Measurements from ENCODE around the gene ZBTB24. TPM values are rescaled to one million over a fixed set of nuclear protein-coding genes. Genes with fewer than 3 reads are reported as not detected.

The ZBTB24 gene
- total RNA-seq, 1 donor from 2014 or later: 11.4 TPM

GRCh38 chr6:109421184-109421583 is 61.8 kb downstream of the ZBTB24 start:
- no peaks in the 10 kb centered on the region for H3K9me3 Mint-ChIP-seq (ENCODE audit: low read depth)
- H3K36me3 Mint-ChIP-seq (ENCODE audit: insufficient read depth): peaks cover 5% of the 10 kb centered on the region
- DNase-seq (ENCODE audit: low spot score, unreplicated experiment): no peak
- H3K27me3 Mint-ChIP-seq: no peaks in the 10 kb centered on the region
- peaks cover 4% of the 10 kb centered on the region for H3K4me1 Mint-ChIP-seq (ENCODE audit: low read depth)
- no peak overlapping the region for H3K27ac Mint-ChIP-seq
- no peak for TF ChIP-seq CTCF (IDR thresholded peaks at IDR 0.05; ENCODE audit: unreplicated experiment)
- no peak overlapping the region for H3K4me3 Mint-ChIP-seq (ENCODE audit: low read depth)

GRCh38 chr6:109420751-109421150 is 62.3 kb downstream of the ZBTB24 start:
- H3K36me3 Mint-ChIP-seq (ENCODE audit: insufficient read depth): peaks cover 5% of the 10 kb centered on the region
- H3K27ac Mint-ChIP-seq: no peak overlapping the region
- H3K27me3 Mint-ChIP-seq: no peaks in the 10 kb centered on the region
- TF ChIP-seq CTCF (IDR thresholded peaks at IDR 0.05; ENCODE audit: unreplicated experiment): no peak
- H3K4me1 Mint-ChIP-seq (ENCODE audit: low read depth): peaks cover 4% of the 10 kb centered on the region
- no peak overlapping the region for H3K4me3 Mint-ChIP-seq (ENCODE audit: low read depth)
- no peaks in the 10 kb centered on the region for H3K9me3 Mint-ChIP-seq (ENCODE audit: low read depth)
- DNase-seq (ENCODE audit: low spot score, unreplicated experiment): no peak

- no peak for TF ChIP-seq CTCF (IDR thresholded peaks at IDR 0.05; ENCODE audit: unreplicated experiment)
- H3K4me1 Mint-ChIP-seq (ENCODE audit: low read depth): no peaks in the 10 kb centered on the region
- peaks cover 16% of the 10 kb centered on the region for H3K36me3 Mint-ChIP-seq (ENCODE audit: insufficient read depth)
- H3K27ac Mint-ChIP-seq: no peak overlapping the region
- H3K4me3 Mint-ChIP-seq (ENCODE audit: low read depth): no peak overlapping the region
- no peak for DNase-seq (ENCODE audit: low spot score, unreplicated experiment)
- H3K9me3 Mint-ChIP-seq (ENCODE audit: low read depth): peaks cover 8% of the 10 kb centered on the region
- H3K27me3 Mint-ChIP-seq: no peaks in the 10 kb centered on the region
Measured at GRCh38 chr6:109417646-109418045, 65.4 kb downstream of the ZBTB24 start.

Other genes starting within 250 kb of the ZBTB24 start
- gene CD164, start 100.8 kb downstream of the ZBTB24 start, total RNA-seq: 258 and 262 TPM in 2 replicates
- 7.0 and 7.9 TPM in 2 replicates for gene PPIL6, start 42.6 kb downstream of the ZBTB24 start, total RNA-seq
- gene SMPD2, start 42.5 kb downstream of the ZBTB24 start, total RNA-seq: 13.6 and 17.5 TPM in 2 replicates
- gene MICAL1, start 27.4 kb downstream of the ZBTB24 start, total RNA-seq: 101 and 102 TPM in 2 replicates
- 12.8 and 16.4 TPM in 2 replicates for gene AK9, start 208.0 kb upstream of the ZBTB24 start, total RNA-seq
- gene FIG4, start 208.1 kb upstream of the ZBTB24 start, total RNA-seq: 30.0 and 31.0 TPM in 2 replicates

Measured in progenitor cell of endocrine pancreas (in vitro differentiated cells).